Loucy (cell line): Measurements from ENCODE around the gene LNPK.

Experiments
- H2AFZ ChIP-seq: fragments of 200-600 bp; sonication (generic); 2 replicates; pipeline ENCODE4 v1.6.0; 2016; ENCODE audit warnings: antibody characterized with exemption, mild to moderate bottlenecking, low read length, moderate library complexity
- H3F3A ChIP-seq: fragments of 200-600 bp; 2 replicates; pipeline ENCODE4 v1.6.0; 2016; ENCODE audit warnings: antibody characterized with exemption, low read depth, mild to moderate bottlenecking
- H3K27me3 ChIP-seq: fragments of 200-600 bp; sonication (generic); 2 replicates; pipeline ENCODE4 v1.6.1; 2014; ENCODE audit warnings: low read length, mild to moderate bottlenecking; ENCODE audit not compliant: insufficient read depth, poor library complexity, severe bottlenecking
- H3K36me3 ChIP-seq: fragments of 200-600 bp; sonication (generic); 2 replicates; pipeline ENCODE4 v1.6.1; 2016; ENCODE audit warnings: low read length; ENCODE audit not compliant: insufficient read depth
- H3K4me1 ChIP-seq: fragments of 200-600 bp; sonication (generic); 2 replicates; pipeline ENCODE4 v1.5.1; 2014; ENCODE audit warnings: low read length, mild to moderate bottlenecking; ENCODE audit not compliant: insufficient read depth, poor library complexity, severe bottlenecking
- H3K4me2 ChIP-seq: fragments of 200-600 bp; sonication (generic); 2 replicates; pipeline ENCODE4 v1.6.0; 2014; ENCODE audit warnings: antibody characterized with exemption, low read length, low read depth, mild to moderate bottlenecking; ENCODE audit not compliant: poor library complexity, severe bottlenecking
- H3K4me3 ChIP-seq: fragments of 200-600 bp; sonication (generic); 2 replicates; pipeline ENCODE4 v1.5.1; 2014; ENCODE audit warnings: low read length, mild to moderate bottlenecking, mixed read lengths; ENCODE audit not compliant: poor library complexity, severe bottlenecking
- H3K79me2 ChIP-seq: fragments of 200-600 bp; sonication (generic); 2 replicates; pipeline ENCODE4 v1.6.1; 2014; ENCODE audit warnings: low read length; ENCODE audit not compliant: insufficient read depth
- H3K9ac ChIP-seq: fragments of 200-600 bp; sonication (generic); 2 replicates; pipeline ENCODE4 v1.6.0; 2014; ENCODE audit warnings: mild to moderate bottlenecking, low read depth, low read length, moderate library complexity; ENCODE audit not compliant: poor library complexity, severe bottlenecking
- H3K9me2 ChIP-seq: fragments of 200-600 bp; sonication (generic); replicated peaks from 2 replicates; pipeline ENCODE4 v1.6.1; 2016; ENCODE audit warnings: low read depth, low read length, mixed read lengths
- H3K9me3 ChIP-seq: fragments of 200-600 bp; sonication (generic); 2 replicates; pipeline ENCODE4 v1.6.1; 2014; ENCODE audit warnings: mild to moderate bottlenecking, antibody characterized with exemption, low read length, low read depth; ENCODE audit not compliant: insufficient read depth
- H4K20me1 ChIP-seq: fragments of 200-600 bp; sonication (generic); 2 replicates; pipeline ENCODE4 v1.6.0; 2014; ENCODE audit warnings: antibody characterized with exemption, low read length, mild to moderate bottlenecking; ENCODE audit not compliant: insufficient read depth, poor library complexity, severe bottlenecking
- EZH2phosphoT487 ChIP-seq: fragments of 200-600 bp; IDR thresholded peaks from 2 replicates; pipeline ENCODE4 v1.6.1; 2018; ENCODE audit warnings: antibody characterized with exemption, mild to moderate bottlenecking, moderate library complexity, borderline replicate concordance
- TF ChIP-seq, protein P1 (sequence below): fragments of 200-600 bp; sonication (generic); conservative IDR thresholded peaks from 2 replicates; pipeline ENCODE4 v1.5.1; 2014; ENCODE audit warnings: mild to moderate bottlenecking, antibody characterized with exemption, low read length

LNPK gene

DNA sequence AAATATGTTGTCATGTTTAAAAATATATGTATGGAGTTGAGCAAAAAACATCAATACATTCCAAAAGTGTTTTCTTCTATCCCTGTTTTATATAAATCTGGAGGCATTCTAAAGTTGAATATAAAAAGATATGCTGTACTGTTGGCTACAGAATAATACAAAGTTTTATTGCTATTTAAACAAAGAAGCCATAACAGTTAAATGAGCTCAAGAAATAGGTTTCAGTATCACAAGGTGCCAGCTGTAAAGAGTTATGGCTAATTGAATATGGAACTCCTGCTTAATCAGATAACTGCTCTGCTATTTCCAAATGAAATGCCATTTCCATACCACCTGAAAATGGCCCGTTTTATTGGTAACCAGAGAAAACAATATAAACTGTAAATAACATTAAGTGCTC lies 55.0 kb downstream of the LNPK start:
- Histone ChIP-seq H3K79me2 (no peaks in the 10 kb centered on the region), H3K27me3 (no peaks in the 10 kb centered on the region), H3K9me2 (no peaks in the 10 kb centered on the region), H2AFZ (no peak overlapping the region), H3K9me3 (0 out of 2 replicates have a peak, but pooled peaks cover 2% of the 10 kb centered on the region), H3K36me3 (peaks cover 38% of the 10 kb centered on the region), H3K4me2 (no peak overlapping the region), H4K20me1 (no peaks in the 10 kb centered on the region), H3K9ac (no peak overlapping the region), H3K4me3 (no peak overlapping the region), H3K4me1 (no peaks in the 10 kb centered on the region), H3F3A (no peaks in the 10 kb centered on the region)
- no peak for TF ChIP-seq EZH2phosphoT487
- TF ChIP-seq, protein P1, sequence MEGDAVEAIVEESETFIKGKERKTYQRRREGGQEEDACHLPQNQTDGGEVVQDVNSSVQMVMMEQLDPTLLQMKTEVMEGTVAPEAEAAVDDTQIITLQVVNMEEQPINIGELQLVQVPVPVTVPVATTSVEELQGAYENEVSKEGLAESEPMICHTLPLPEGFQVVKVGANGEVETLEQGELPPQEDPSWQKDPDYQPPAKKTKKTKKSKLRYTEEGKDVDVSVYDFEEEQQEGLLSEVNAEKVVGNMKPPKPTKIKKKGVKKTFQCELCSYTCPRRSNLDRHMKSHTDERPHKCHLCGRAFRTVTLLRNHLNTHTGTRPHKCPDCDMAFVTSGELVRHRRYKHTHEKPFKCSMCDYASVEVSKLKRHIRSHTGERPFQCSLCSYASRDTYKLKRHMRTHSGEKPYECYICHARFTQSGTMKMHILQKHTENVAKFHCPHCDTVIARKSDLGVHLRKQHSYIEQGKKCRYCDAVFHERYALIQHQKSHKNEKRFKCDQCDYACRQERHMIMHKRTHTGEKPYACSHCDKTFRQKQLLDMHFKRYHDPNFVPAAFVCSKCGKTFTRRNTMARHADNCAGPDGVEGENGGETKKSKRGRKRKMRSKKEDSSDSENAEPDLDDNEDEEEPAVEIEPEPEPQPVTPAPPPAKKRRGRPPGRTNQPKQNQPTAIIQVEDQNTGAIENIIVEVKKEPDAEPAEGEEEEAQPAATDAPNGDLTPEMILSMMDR, result no peak

GRCh38 chr2:175941699-175942098 lies 60.4 kb downstream of the LNPK start:
- Histone ChIP-seq H3F3A (no peaks in the 10 kb centered on the region; the same call in 1 of the 2 replicates), H3K4me3 (no peak overlapping the region), H3K4me2 (no peak overlapping the region), H3K9ac (no peak overlapping the region), H3K9me2 (no peaks in the 10 kb centered on the region), H4K20me1 (no peaks in the 10 kb centered on the region), H3K4me1 (peaks cover 12% of the 10 kb centered on the region), H3K9me3 (0 out of 2 replicates have a peak, but pooled peaks cover 2% of the 10 kb centered on the region), H3K27me3 (no peaks in the 10 kb centered on the region), H2AFZ (no peak overlapping the region), H3K36me3 (peaks cover 43% of the 10 kb centered on the region), H3K79me2 (no peaks in the 10 kb centered on the region)
- TF ChIP-seq, protein P1, result no peak
- no peak for TF ChIP-seq EZH2phosphoT487

DNA sequence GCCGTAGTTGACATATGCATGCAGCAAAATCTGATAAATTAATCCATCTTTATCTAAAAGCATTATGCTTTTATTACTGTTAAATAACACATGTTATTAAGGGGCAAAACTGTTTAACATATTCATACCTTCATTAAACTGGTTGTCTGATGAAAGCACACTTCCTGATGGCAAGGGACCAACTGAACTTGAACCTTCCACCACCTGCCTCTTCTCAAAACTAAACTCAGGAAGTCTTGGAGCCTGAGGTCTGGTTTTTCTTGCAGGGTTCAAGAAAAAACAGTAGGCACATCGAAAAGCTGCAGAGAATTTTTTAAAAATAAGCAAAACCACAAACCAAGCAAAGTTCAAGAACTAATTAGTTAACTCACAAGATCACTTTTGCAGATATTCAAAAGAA lies 64.9 kb downstream of the LNPK start:
- no peaks in the 10 kb centered on the region for H3K9me2 ChIP-seq
- peak overlapping the region; percentile 48 for H3K4me2 ChIP-seq
- no peak overlapping the region for H3K4me3 ChIP-seq
- no peaks in the 10 kb centered on the region for H3K79me2 ChIP-seq
- H3K4me1 ChIP-seq, result peaks cover 15% of the 10 kb centered on the region
- peaks cover 25% of the 10 kb centered on the region; the same call in 1 of the 2 replicates for H3K36me3 ChIP-seq
- no peak overlapping the region for H3K9ac ChIP-seq
- H3K9me3 ChIP-seq, result 0 out of 2 replicates have a peak, but pooled peaks cover 2% of the 10 kb centered on the region
- H3K27me3 ChIP-seq, result no peaks in the 10 kb centered on the region
- H4K20me1 ChIP-seq, result no peaks in the 10 kb centered on the region
- H3F3A ChIP-seq, result no peaks in the 10 kb centered on the region; the same call in 1 of the 2 replicates
- H2AFZ ChIP-seq, result 0 out of 2 replicates have a peak overlapping the region, but pooled peaks have one; percentile 37
- TF ChIP-seq, protein P1, result no peak
